Stimulated activated naive CD8-positive, alpha-beta T cell treated with anti-CD3 and anti-CD28 coated beads, Interleukin-15, Interleukin-2, amounts not matched to agents 100 ng/mL and 50 ng/mL, for 24 hours (primary cell): ENCODE data around the gene OBSL1.

Experiments
- H3K27ac Mint-ChIP-seq: one replicate; pipeline ENCODE4 v1.8.0; 2021; ENCODE audit warnings: mild to moderate bottlenecking, mixed read lengths
- H3K27me3 Mint-ChIP-seq: one replicate; pipeline ENCODE4 v1.8.0; 2021; ENCODE audit warnings: mixed read lengths
- H3K36me3 Mint-ChIP-seq: one replicate; pipeline ENCODE4 v1.8.0; 2021; ENCODE audit warnings: low read depth, mixed read lengths
- H3K4me1 Mint-ChIP-seq: one replicate; pipeline ENCODE4 v1.8.0; 2021; ENCODE audit warnings: low read depth, mixed read lengths
- H3K4me3 Mint-ChIP-seq: one replicate; pipeline ENCODE4 v1.8.0; 2021; ENCODE audit warnings: mild to moderate bottlenecking, mixed read lengths
- H3K9me3 Mint-ChIP-seq: one replicate; pipeline ENCODE4 v1.8.0; 2021; ENCODE audit warnings: mixed read lengths

The OBSL1 gene

DNA sequence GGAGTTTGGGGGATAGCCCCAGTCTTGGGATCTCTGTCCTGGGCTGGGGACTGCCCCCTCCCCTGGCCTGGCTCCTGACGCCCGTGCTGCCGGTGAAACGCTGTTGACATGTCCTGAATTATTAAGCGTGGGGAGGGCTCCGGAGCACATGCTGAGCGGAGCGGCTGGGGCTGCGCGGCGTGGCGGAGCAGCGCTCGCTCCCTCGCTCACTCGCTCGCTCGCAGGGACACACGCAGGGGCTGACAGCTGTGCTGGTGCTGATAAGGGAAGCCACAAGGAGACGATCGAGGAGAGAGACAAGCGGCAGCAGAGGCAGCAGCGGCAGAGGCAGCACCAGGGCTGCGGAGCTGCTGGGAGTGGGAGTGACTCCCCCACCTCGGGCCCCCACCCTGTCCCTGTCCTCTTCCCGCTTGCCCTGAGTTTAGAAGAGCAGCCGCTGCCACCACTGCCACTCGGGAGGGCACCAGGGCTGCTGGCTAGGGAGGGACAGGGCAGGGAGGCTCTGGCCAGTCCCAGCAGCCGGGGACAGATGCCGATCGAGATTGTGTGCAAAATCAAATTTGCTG lies 57.1 kb downstream of the OBSL1 start, which contains the start of gene ASIC4:
Gene ASIC4 (plus strand): TSS at position 287 of the 566 bp plus-strand sequence. CDS start 243 bp downstream, at position 530.
- H3K4me3 Mint-ChIP-seq = no peak within 1 kb of the TSS

DNA sequence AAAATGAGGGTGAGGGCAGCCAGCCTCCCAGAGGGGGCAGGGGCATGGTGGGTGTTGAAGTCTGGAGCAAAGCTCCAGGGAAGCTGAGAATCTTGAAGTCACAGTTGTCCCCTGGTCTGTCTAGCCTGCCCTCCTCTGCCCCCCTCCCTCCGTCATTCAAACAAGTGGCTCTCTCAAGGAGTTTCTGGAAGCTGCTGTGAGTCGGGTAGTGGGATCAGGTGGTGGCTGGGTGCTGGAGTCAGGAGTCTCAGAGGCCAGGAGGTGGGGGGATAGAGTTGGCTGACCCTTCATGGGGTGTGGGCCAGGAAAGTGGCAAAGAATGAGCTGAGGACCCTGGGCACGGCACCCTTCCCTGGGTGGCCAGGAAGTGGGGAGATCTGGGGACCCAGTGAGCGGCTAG lies 57.6 kb downstream of the OBSL1 start:
- H3K36me3 Mint-ChIP-seq = no peaks in the 10 kb centered on the region
- H3K4me3 Mint-ChIP-seq = no peak overlapping the region
- H3K9me3 Mint-ChIP-seq = no peaks in the 10 kb centered on the region
- H3K27ac Mint-ChIP-seq = no peak overlapping the region
- H3K4me1 Mint-ChIP-seq = peaks cover 13% of the 10 kb centered on the region
- peaks cover 73% of the 10 kb centered on the region for H3K27me3 Mint-ChIP-seq

More for the DNA sequence above, 57.1 kb downstream of the OBSL1 start, which contains the start of gene ASIC4:
- Mint-ChIP-seq H3K27ac (no peak within 1 kb of the TSS), H3K27me3 (peaks cover 76% of the 10 kb centered on the region), H3K9me3 (no peaks in the 10 kb centered on the region), H3K36me3 (no peaks in the 10 kb centered on the region), H3K4me1 (peaks cover 13% of the 10 kb centered on the region)

DNA sequence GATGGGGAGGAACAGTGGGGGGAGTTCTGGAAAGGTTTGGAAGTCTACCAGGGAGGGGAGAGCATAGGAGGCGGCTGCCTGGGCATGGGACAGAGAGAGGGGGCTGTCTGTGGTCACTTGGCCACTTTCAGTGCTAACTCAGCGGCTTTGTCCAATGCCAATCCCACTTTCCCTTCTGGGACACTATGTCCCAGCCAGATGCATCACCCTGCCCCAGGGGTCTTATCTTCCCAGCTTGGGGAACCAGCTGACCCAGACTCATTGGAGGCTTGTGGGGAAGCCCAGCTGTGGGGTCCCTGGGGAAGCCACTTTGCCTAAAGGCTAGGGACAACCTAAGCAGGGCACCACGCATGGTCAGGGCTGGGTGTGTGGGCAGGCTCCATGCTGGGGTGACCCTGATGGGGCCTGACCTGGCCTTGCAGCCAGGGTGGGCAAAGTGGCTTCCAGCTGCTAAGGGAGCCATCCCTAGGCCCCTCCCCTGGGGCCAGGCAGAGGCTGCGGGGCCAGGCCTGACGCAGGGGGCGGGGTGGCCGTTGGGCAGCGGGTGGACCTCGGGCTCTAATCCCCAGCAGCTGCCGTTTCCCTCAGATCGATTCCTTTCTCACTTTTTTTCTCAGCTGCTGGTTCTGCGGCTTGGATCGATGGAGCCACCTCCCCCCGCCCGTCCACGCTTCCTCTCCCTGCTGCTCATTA lies 58.7 kb downstream of the OBSL1 start:
- H3K27ac Mint-ChIP-seq = no peak overlapping the region
- peaks cover 69% of the 10 kb centered on the region for H3K27me3 Mint-ChIP-seq
- peaks cover 13% of the 10 kb centered on the region for H3K4me1 Mint-ChIP-seq
- no peak overlapping the region for H3K4me3 Mint-ChIP-seq
- H3K9me3 Mint-ChIP-seq = no peaks in the 10 kb centered on the region
- no peaks in the 10 kb centered on the region for H3K36me3 Mint-ChIP-seq

DNA sequence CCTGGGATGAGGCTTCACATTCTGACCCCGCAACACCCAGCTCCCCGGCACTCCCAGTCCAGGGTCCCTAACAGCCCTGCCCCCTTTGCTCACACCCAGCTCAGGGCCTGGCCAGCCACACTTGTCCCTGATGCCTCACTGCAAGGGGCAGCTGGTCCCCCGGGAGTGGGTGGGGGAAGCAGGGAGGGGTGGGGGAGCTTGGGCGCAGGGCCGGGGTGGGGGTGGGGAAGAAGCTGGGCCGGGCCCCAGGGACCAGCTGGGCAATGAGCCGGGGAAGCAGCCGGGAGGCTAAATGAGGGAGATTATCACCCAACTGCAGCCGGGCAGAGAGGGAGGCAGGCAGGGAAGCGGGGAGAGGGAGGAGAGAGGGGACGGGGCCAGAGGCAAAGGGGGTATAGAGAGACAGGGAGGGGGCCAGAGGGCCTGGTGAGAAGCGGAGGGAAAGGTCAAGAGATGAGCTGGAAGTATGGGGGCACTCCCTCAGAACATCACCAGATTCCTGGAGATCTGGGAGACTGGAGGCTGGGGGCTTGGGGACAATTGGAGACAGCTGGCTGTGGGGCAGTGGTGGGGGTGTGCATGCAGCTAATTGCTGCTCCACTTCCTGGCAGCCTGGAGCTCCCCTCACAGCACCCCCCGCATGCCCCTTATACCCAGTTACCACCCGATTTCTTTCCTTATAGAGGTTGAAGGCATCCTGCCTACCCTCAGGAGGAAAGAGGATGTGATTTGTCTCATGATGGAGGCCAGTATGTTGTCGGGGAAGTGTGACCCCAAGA lies 59.6 kb downstream of the OBSL1 start:
- Mint-ChIP-seq H3K9me3 (no peaks in the 10 kb centered on the region), H3K27me3 (peaks cover 59% of the 10 kb centered on the region), H3K4me3 (no peak overlapping the region), H3K36me3 (peaks cover under 1% of the 10 kb centered on the region), H3K27ac (no peak overlapping the region), H3K4me1 (peaks cover 13% of the 10 kb centered on the region)

DNA sequence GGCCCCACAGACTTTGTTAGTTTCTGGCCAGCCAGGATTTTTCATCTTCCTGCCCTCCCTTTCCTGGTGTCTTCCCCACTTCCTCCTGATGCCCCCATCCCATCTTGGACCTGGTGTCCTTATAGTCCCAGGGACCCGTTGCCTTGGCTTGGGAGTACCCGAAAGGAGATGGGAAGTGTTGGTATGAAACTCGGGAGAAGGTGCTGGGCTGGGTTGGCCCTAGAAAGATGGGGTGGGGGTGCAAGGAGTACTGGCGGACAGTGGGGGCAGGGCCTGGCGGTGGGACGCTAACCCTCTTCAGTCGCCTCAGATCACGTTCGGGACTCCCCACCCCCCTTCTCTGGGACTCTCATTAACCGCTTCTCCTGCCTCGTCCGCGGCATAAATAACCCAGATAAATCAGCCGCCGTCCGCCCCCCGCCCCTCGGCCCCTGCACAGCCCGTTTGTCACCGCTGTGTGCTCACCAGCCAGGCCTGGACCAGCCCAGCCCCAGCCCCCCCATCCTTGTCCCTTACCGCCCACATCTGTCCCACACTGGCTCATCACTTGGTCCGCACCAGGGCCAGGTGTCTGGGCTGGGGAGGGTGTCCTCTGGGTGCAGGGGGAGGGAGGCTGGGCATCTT lies 60.7 kb downstream of the OBSL1 start:
- H3K4me3 Mint-ChIP-seq = no peak overlapping the region
- peaks cover 6% of the 10 kb centered on the region for H3K36me3 Mint-ChIP-seq
- no peak overlapping the region for H3K27ac Mint-ChIP-seq
- peaks cover 13% of the 10 kb centered on the region for H3K4me1 Mint-ChIP-seq
- peaks cover 49% of the 10 kb centered on the region for H3K27me3 Mint-ChIP-seq
- H3K9me3 Mint-ChIP-seq = no peaks in the 10 kb centered on the region

DNA sequence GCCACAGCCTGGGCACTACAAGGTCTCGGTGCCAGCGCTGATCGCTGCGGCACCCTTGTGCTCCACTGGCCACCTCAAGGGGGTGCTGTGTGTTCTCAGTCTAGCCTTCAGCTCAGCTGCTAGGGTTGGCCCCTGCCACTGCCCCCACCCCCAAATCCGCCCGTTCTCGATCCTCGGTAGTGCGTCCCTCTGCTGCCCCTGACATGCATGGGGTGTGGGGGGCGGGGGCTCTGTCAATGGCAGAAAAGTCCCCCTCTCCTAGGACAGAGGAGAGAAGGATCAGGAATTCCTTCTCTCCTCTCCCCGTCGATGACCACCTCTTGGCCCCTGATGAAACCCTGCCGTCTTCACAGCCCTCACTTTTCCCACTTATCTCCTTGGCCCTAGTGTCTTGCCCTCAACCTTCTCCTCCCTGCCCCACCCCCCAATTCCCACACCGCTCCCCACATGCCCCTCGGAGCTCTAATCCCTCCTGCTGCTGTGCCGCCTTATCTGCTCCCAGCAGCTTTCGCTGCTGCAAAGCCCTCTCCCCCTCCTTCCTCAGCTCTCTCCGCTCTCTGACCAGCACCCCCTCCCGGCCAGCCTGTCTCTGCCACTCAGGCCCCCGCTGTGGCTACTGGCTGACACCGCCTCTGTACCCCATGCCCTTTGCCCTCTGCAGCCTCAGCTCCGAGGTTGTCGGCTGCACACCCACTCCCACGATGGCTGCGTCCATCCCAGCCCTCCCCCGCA lies 61.4 kb downstream of the OBSL1 start:
- peaks cover 10% of the 10 kb centered on the region for H3K36me3 Mint-ChIP-seq
- no peak overlapping the region for H3K27ac Mint-ChIP-seq
- H3K27me3 Mint-ChIP-seq = peaks cover 42% of the 10 kb centered on the region
- no peaks in the 10 kb centered on the region for H3K9me3 Mint-ChIP-seq
- peaks cover 13% of the 10 kb centered on the region for H3K4me1 Mint-ChIP-seq
- peak overlapping the region; percentile 20 for H3K4me3 Mint-ChIP-seq

DNA sequence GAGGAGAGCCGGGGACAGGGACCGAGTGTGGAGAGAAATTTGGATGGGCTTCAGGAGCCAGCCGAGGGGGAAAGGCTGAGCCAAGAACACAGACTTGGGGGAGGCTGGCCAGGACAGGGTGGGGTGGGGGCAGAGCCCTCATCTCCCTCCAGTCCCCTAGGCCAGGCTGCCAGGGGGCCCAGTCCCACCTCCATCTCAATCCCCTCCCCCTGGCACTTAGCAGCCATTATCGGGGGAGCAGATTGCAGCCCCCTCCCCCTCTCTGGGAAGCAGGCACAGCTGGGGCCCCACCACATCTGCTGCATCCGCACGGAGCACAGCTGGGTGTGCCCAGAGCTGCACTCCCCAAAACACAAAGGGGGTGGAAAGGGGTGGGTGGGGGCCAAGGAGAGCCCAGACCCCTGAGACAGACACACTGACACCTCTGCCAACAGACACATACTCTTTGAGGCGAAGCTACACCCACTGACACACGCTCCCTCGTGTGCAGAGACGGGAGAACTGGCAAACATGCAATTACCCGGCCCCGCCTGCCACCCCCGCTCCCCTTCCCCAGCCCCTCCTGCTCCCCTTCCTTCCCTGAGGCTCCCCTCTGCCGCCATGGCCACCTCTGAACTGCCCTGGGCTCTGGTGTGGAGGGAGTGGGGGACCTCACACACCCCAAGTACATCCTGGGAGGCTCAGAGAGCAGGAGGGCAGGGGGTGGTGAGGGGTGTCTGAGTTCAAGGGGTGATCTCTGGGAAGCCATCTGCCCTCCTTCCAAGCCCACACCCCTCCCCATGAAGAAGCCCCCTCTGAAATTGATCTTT lies 62.2 kb downstream of the OBSL1 start:
- peak overlapping the region; percentile 20 for H3K4me3 Mint-ChIP-seq
- H3K27ac Mint-ChIP-seq = no peak overlapping the region
- H3K4me1 Mint-ChIP-seq = peaks cover 13% of the 10 kb centered on the region
- no peaks in the 10 kb centered on the region for H3K9me3 Mint-ChIP-seq
- H3K27me3 Mint-ChIP-seq = peaks cover 39% of the 10 kb centered on the region
- peaks cover 17% of the 10 kb centered on the region for H3K36me3 Mint-ChIP-seq

DNA sequence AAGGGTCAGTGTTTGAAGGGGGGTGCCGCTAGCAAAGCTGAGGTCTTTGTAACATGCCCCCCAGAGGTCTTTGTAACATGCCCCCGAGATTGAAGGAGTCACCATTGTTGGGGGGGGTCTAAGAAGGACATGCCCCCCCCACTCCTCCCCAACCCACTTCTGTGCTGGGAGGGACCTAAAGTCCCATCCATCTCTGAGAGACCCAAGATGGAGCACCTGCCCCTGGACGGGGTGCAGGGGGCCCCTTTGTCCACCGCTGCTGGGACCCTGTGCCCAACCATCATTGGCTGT lies 63.0 kb downstream of the OBSL1 start:
- H3K36me3 Mint-ChIP-seq = peaks cover 17% of the 10 kb centered on the region
- H3K9me3 Mint-ChIP-seq = no peaks in the 10 kb centered on the region
- H3K27me3 Mint-ChIP-seq = peaks cover 31% of the 10 kb centered on the region
- peaks cover 10% of the 10 kb centered on the region for H3K4me1 Mint-ChIP-seq
- no peak overlapping the region for H3K27ac Mint-ChIP-seq
- no peak overlapping the region for H3K4me3 Mint-ChIP-seq

DNA sequence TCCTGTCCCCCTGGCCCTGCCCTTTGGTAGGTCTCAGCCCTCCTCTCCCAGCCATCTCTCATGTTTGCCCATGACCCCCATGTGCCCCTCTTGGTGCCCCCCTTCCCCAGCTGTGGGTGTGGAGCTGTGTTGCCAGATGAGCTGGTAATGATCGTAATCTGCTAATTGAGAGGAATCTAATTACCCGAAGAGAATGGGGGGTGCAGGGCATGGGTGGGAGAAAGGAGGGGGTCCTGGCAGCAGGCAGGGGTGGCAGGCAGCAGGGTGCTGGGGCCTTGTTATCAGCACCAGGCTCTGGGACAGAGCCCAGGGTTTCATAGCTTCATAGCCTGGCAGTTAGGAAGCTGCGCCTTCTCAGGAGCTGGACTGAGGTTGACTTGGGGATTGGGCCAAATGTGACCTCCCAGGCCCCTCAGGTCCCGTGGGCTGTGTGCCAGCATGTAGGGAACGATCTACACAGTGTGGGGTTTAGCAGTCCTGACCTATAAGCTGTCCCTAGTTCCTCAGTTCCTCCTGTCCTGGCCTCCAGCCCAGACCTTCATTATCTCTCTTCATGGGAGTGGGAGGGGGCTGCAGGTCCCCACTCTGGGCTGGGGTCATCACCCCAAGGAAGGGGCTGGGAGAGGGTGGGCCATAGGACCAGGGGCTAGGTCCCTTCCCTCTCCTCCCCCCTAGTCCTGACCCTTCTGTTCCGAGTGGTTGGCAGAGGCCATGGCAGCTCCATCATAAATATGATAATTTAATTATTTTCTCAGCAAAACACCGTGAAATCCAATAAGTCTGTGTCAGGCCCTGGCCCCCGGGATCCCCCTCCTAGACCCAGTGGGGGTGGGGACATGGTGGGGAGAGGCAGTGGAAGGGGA lies 63.5 kb downstream of the OBSL1 start:
- no peaks in the 10 kb centered on the region for H3K9me3 Mint-ChIP-seq
- peaks cover 17% of the 10 kb centered on the region for H3K36me3 Mint-ChIP-seq
- H3K27ac Mint-ChIP-seq = no peak overlapping the region
- H3K27me3 Mint-ChIP-seq = peaks cover 27% of the 10 kb centered on the region
- peaks cover 9% of the 10 kb centered on the region for H3K4me1 Mint-ChIP-seq
- no peak overlapping the region for H3K4me3 Mint-ChIP-seq

DNA sequence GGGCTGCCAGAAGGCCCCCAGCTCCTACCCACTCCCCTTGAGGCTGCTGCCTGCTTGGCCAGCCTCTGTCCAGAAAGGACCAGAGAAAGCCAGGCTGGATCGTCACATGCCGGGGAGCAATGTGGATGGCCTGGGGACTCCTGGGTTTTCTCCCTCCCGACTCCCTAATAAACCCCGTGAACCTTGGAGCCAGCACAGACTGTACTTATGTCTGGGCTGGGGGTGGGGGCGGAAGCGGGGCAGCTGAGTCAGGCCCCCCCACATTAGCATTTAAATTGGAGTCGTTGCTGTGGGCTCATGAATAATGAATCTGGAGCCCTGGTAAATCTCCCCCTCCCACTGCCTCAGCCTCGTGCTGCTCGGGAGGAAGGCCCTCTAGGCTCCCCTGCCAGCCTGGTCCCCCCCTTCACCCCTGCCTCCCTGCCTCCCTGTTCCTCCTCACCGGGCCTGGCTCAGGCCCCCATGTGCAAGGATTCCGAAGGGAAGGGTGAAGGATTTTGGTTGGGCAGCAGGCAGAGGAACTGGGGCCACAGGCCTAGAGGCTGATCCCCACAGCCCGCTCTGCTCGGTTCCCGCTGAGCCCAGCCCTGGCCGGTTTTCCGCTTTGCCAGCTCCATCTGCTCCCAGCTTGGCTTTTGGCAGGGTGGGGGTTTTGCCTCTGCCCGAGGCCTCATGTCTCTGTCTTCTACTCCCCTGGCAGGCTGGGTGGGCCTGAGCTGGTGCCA lies 64.4 kb downstream of the OBSL1 start:
- H3K27me3 Mint-ChIP-seq = peaks cover 21% of the 10 kb centered on the region
- H3K4me1 Mint-ChIP-seq = peaks cover 9% of the 10 kb centered on the region
- H3K27ac Mint-ChIP-seq = no peak overlapping the region
- peaks cover 17% of the 10 kb centered on the region for H3K36me3 Mint-ChIP-seq
- H3K9me3 Mint-ChIP-seq = no peaks in the 10 kb centered on the region
- H3K4me3 Mint-ChIP-seq = no peak overlapping the region

DNA sequence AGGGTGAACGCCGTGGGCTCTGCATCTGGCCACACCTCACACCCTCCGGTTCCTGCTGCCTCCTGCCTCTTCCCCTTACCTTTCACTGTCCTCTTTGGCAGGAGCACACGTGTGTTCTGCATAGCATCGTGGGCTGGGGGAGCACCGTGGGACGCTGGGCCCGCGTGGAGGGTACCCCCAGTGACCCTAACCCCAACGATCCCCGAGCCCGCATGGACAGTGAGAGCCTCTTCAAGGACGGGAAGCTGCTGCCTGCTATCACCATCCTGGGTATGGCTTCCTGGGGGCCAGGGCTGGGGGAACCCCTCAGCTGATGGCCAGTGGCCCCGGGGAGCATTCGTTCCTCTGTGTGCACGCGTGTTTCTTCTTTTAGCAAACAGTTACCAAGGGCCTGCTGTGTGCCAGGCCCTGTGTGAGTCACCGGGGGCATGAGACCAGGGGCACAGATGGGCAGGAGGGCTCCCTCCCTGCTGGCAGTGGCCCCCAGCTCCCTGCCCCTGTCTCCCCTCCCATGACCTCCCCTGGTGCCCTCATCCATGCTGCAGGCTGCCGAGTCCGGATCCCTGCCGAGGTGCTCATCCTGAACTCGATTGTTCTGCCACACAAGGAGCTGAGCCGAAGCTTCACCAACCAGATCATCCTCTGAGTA lies 65.1 kb downstream of the OBSL1 start:
- Mint-ChIP-seq H3K4me1 (peaks cover 9% of the 10 kb centered on the region), H3K4me3 (no peak overlapping the region), H3K27ac (no peak overlapping the region), H3K36me3 (peaks cover 17% of the 10 kb centered on the region), H3K27me3 (peaks cover 19% of the 10 kb centered on the region), H3K9me3 (no peaks in the 10 kb centered on the region)

DNA sequence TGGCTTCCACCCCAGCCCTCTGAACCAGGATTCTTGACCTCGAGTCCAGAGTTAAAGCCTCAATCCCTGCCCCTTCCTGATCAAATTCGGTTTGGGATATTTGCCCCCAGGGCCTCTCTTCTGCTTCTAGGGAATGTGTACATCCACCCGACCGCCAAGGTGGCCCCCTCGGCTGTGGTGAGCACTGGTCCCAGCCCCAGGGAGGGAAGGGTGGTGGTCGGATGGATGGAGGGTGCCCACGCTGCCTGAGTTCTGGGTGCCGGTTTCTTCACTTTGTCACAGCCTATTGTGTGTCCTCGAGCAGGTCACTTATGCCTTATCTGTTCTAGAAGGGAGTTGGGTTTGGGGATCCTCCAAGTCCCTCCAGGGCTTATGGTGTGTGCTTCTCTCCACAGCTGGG lies 65.8 kb downstream of the OBSL1 start:
- Mint-ChIP-seq H3K27ac (no peak overlapping the region), H3K9me3 (no peaks in the 10 kb centered on the region), H3K36me3 (peaks cover 17% of the 10 kb centered on the region)

More for the DNA sequence above, 65.8 kb downstream of the OBSL1 start:
- no peak overlapping the region for H3K4me3 Mint-ChIP-seq
- H3K27me3 Mint-ChIP-seq = peaks cover 12% of the 10 kb centered on the region
- peaks cover 9% of the 10 kb centered on the region for H3K4me1 Mint-ChIP-seq
